ENCODE measurements around the gene FMO5. TPM values are rescaled to one million over a fixed set of nuclear protein-coding genes. Genes with fewer than 3 reads are reported as not detected.

The FMO5 gene
- total RNA-seq, 6 donors from 2014 or later: 37.4 to 258 (median 121) TPM

DNA sequence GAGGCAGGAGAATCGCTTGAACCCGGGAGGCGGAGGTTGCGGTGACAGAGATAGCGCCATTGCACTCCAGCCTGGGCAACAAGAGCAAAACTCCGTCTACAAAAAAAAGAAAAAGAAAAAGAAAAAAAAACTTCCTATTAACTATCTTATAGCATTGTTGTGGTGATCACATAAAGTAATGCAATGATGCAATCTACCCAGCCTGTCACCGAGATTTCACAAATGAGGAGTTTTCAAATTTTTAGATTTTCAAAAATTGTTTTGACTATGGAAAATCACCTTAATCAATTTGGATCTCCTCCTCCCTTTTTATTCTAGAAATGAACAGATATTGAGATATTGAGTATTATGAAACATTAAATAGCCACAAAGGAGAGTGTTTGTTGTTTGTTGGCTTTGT is 8.0 kb downstream of the FMO5 start:
- Histone ChIP-seq H3K36me3 (peaks cover 0 to 5% (median 0%) of the 10 kb centered on the region in 4 donors), H3K27ac (no peak overlapping the region), H3K27me3 (no peaks in the 10 kb centered on the region), H3K4me1 (peaks cover 0 to 7% (median 5%) of the 10 kb centered on the region in 4 donors), H3K4me3 (no peak overlapping the region), H3K9me3 (no peaks in the 10 kb centered on the region)
- peak in 1 of 2 donors; percentile 18 for DNase-seq
- no peak for TF ChIP-seq POLR2AphosphoS5 (IDR thresholded peaks at IDR 0.05)
- TF ChIP-seq, protein P1, sequence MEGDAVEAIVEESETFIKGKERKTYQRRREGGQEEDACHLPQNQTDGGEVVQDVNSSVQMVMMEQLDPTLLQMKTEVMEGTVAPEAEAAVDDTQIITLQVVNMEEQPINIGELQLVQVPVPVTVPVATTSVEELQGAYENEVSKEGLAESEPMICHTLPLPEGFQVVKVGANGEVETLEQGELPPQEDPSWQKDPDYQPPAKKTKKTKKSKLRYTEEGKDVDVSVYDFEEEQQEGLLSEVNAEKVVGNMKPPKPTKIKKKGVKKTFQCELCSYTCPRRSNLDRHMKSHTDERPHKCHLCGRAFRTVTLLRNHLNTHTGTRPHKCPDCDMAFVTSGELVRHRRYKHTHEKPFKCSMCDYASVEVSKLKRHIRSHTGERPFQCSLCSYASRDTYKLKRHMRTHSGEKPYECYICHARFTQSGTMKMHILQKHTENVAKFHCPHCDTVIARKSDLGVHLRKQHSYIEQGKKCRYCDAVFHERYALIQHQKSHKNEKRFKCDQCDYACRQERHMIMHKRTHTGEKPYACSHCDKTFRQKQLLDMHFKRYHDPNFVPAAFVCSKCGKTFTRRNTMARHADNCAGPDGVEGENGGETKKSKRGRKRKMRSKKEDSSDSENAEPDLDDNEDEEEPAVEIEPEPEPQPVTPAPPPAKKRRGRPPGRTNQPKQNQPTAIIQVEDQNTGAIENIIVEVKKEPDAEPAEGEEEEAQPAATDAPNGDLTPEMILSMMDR (IDR thresholded peaks at IDR 0.05): no peak
- TF ChIP-seq POLR2A (IDR thresholded peaks at IDR 0.05): no peak
- no peak for TF ChIP-seq EP300 (IDR thresholded peaks at IDR 0.05)
- no peak for ATAC-seq (ENCODE audit: low FRiP score in 2 of 2)
- WGBS, 2 donors: 85 to 92% methylated on average over 7 of the region's 7 CpGs

DNA sequence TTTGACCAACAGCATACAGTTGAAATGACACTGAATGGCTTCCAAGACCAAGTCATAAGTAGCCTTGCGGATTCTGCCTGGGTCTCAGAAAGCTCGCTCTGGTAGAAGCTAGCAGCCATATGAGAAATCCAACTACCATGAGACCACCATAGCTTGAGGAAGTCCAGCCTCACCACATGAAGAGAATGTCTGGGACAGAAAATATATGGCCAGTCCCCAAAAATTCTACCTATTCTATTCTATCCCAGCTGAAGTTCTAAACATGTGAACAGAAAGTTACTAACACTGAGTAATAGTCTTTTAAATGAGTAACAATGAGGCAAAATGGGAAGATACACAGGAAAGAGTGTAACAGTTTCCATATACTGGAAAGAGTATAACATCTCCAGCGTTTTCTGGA is 9.0 kb downstream of the FMO5 start:
- TF ChIP-seq POLR2A (IDR thresholded peaks at IDR 0.05) (no peak), POLR2AphosphoS5 (IDR thresholded peaks at IDR 0.05) (no peak), EP300 (IDR thresholded peaks at IDR 0.05) (no peak)
- TF ChIP-seq, protein P1 (IDR thresholded peaks at IDR 0.05): no peak
- Histone ChIP-seq H3K27me3 (no peaks in the 10 kb centered on the region), H3K36me3 (peaks cover 0 to 11% (median 2%) of the 10 kb centered on the region in 4 donors), H3K4me3 (no peak overlapping the region), H3K9me3 (no peaks in the 10 kb centered on the region), H3K27ac (no peak overlapping the region), H3K4me1 (peaks cover 0 to 7% (median 5%) of the 10 kb centered on the region in 4 donors)
- ATAC-seq (ENCODE audit: low FRiP score in 2 of 2): no peak
- 90 to 94% methylated on average over 3 of the region's 3 CpGs for WGBS, 2 donors
- DNase-seq: no peak

DNA sequence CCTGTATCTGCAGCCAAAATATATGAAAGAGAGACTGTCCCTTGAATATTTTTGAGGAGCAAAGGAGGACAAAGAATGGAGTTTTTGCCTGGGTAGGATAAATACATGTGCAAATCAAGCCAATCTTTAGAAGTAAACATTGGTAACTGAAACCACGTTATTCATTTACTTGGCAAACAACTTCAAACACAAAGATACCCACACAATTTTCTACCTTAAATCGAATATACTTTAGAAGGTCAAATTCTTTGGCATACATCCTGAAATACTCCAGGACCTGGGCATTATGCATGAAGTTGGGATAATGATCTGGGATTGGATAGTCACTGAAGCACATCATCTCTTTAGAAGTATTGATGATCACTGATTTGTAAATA is 9.6 kb downstream of the FMO5 start:
- H3K27me3 ChIP-seq: no peaks in the 10 kb centered on the region
- no peaks in the 10 kb centered on the region for H3K9me3 ChIP-seq
- no peak for DNase-seq
- H3K36me3 ChIP-seq: peaks cover 0 to 14% (median 2%) of the 10 kb centered on the region in 4 donors
- WGBS, 2 donors: 27 to 42% methylated on average over 2 of the region's 2 CpGs
- peaks cover 0 to 7% (median 5%) of the 10 kb centered on the region in 4 donors for H3K4me1 ChIP-seq
- no peak overlapping the region for H3K27ac ChIP-seq
- ATAC-seq (ENCODE audit: low FRiP score in 2 of 2): no peak
- H3K4me3 ChIP-seq: no peak overlapping the region
- TF ChIP-seq, protein P1 (IDR thresholded peaks at IDR 0.05): no peak
- TF ChIP-seq POLR2A (IDR thresholded peaks at IDR 0.05): no peak
- TF ChIP-seq EP300 (IDR thresholded peaks at IDR 0.05): no peak
- no peak for TF ChIP-seq POLR2AphosphoS5 (IDR thresholded peaks at IDR 0.05)

GRCh38 chr1:147214842-147215539 is 10.1 kb downstream of the FMO5 start:
- H3K27me3 ChIP-seq: no peaks in the 10 kb centered on the region
- H3K36me3 ChIP-seq: peaks cover 0 to 14% (median 2%) of the 10 kb centered on the region in 4 donors
- H3K4me1 ChIP-seq: peaks cover 0 to 7% (median 5%) of the 10 kb centered on the region in 4 donors
- TF ChIP-seq EP300 (IDR thresholded peaks at IDR 0.05) (no peak), POLR2A (IDR thresholded peaks at IDR 0.05) (no peak), POLR2AphosphoS5 (IDR thresholded peaks at IDR 0.05) (no peak)
- TF ChIP-seq, protein P1 (IDR thresholded peaks at IDR 0.05): no peak
- H3K4me3 ChIP-seq: no peak overlapping the region
- DNase-seq (no peak), ATAC-seq (ENCODE audit: low FRiP score in 2 of 2) (no peak)
- H3K27ac ChIP-seq: no peak overlapping the region
- H3K9me3 ChIP-seq: no peaks in the 10 kb centered on the region

GRCh38 chr1:147214325-147214724 is 10.8 kb downstream of the FMO5 start:
- H3K36me3 ChIP-seq: peaks cover 0 to 14% (median 2%) of the 10 kb centered on the region in 4 donors

More at GRCh38 chr1:147214325-147214724, 10.8 kb downstream of the FMO5 start:
- TF ChIP-seq POLR2A (IDR thresholded peaks at IDR 0.05): no peak
- TF ChIP-seq POLR2AphosphoS5 (IDR thresholded peaks at IDR 0.05): no peak
- TF ChIP-seq, protein P1 (IDR thresholded peaks at IDR 0.05): no peak
- TF ChIP-seq EP300 (IDR thresholded peaks at IDR 0.05): no peak
- ATAC-seq (ENCODE audit: low FRiP score in 2 of 2) (no peak), DNase-seq (no peak)
- H3K4me1 ChIP-seq: peaks cover 0 to 7% (median 5%) of the 10 kb centered on the region in 4 donors
- WGBS, 2 donors: 76 to 89% methylated on average over 7 of the region's 7 CpGs
- H3K4me3 ChIP-seq: no peak overlapping the region
- no peaks in the 10 kb centered on the region for H3K9me3 ChIP-seq
- H3K27ac ChIP-seq: no peak overlapping the region
- H3K27me3 ChIP-seq: no peaks in the 10 kb centered on the region

All from upper lobe of left lung (tissue), 6 donors.